Measurements from ENCODE around the gene PFKFB4.
"Not testable (repeated sequence)": the region's sequence is repeated elsewhere in the genome, so short reads cannot be mapped to it uniquely, and the experiment has no call there.

PFKFB4 gene

DNA sequence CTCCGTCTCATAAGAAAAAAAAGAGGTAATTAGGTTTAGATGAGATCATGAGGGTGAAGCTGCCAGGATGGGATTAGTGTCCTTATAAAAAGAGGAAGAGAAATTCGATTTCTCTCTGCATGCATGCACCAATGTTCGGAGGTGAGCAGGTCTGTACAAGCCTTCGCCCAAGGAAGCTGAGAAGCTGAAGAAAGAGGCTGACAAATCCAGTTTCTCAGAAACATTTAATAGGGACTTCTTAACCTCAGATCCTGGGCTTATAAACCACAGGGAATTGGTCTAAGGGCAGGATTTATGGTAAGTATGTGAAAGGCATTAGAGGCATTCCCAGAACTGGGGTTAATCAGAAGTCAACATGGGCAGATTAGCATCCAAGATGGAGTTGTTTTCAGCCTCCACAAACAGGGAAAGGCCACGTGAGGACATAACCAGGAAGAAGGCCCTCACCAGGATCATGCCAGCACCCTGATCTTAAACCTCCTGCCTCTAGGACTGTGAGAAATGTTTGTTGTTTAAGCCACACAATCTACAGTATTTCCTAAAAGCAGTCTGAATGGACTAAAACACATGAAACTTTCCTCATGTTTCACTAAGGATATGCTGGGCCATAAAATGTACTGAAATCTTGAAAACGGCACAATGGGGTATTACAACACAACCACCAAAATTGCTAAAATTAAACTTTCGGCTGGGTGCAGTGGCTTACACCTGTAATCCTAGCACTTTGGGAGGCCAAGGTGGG, 64.0 kb downstream of the PFKFB4 start:
- DNase-seq (ENCODE audit: low read depth): no peak

DNA sequence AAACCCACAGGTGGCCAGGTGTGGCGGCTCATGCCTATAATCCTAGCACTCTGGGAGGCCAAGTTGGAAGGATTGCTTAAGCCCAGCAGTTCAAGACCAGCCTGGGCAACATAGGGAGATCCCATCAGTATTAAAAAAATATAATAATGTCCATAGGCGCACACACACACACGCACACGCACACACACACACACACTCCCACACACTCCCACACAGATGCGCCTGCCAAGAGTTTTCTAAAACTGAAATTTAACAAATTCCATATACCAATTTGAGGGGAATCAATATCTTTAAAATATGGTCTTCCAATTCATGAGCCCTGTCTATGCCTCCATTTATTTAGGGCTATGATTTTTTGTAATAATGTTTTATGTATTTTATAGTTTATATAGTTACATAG, 69.7 kb downstream of the PFKFB4 start:
- DNase-seq (ENCODE audit: low read depth): no peak

GRCh38 chr3:48482822-48483221, 73.8 kb downstream of the PFKFB4 start:
- DNase-seq (ENCODE audit: low read depth): not testable (repeated sequence)

GRCh38 chr3:48480891-48481290, 75.7 kb downstream of the PFKFB4 start:
- DNase-seq (ENCODE audit: low read depth): not testable (repeated sequence)

DNA sequence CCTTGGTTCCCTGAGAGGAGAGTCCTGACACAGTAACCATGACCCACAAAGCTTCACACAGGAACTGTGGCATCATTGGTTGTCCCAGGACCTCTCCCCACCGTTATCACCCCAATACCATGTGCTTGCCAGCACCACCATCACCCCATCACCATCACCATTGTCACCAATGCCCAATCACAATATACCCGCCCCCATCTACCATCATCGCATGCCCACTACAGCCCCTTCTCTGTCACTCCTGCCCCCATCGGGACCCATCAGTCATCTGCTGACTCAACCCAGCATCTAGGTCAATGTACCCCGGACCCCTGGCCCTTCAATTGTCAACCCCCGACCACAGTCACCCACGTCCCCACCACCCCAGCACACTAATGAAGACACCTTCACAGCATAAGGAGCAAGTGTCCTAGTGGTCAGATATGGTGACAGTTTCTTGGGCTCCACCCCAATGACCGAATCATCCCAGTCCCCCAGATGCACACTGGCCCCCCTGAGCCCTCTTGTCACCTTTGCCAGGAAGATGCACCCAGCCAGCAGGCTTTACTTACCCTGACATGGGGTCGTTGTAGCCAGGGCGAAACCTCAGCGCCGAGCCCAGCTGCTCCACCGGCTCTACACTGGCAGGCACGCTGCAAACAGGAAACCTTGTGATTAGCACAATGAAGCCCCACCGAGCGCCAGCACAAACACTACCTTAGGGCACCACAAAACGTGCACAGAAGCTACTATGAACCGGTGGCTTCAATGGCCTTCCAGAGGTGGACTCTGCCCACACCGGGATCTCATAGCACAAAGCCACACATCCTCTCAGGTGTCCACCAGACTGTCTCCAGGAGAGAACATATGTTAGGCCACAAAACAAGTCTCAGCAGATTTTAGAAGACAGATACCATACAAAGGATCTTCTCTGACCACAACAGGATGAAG, 77.7 kb downstream of the PFKFB4 start:
- no peak for DNase-seq (ENCODE audit: low read depth)

GRCh38 chr3:48477959-48478520, 78.6 kb downstream of the PFKFB4 start:
- DNase-seq (ENCODE audit: low read depth): no peak

DNA sequence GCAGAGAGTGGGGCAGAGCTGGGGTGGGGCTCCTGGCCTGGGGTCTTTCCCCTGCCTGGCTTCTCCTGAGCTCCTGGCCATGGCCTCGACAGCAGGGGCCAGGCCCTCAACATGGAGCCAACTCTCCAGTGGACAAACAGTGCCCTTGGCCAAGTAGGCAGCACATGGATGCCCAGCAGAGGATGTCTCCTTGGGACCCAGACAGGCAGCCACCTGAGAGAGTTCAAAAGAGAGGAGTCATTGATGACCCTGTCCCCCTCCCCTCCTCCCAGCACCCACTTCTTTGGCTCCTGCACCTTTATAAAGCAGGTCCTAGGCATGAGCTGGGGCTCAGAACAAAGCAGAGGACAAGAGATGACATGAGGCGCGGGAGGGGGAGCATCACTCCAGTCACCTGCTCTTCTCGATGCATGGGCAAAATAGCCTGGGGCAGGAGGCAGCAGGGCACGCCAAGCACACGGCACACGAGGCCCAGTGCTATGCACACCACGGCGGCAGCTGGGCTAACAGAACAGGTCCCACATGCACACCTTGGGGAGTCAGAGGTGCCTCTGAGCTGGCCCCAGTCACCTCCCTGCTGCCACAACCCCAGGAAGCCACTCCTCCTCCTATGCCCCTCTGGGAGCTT, 80.1 kb downstream of the PFKFB4 start:
- no peak for DNase-seq (ENCODE audit: low read depth)

DNA sequence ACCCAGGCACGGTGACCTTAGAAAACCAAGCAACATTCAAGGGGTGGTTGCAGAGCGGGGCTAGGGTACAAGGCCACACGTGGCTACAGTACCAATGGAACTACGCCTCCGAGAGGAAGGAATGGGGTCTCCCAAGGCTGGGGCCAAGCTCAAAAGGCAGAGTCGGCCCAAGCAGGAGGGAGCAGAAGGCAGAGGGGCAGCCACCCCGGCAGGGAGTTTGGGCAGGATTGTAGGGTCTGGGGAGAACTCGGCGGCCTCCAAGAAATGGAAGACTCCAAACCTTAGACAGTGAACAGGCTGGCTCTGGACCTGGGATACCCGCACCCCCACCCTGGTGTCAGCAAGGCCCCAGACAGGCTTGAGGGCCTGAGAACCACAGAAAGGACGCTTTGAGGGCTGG, 81.4 kb downstream of the PFKFB4 start:
- DNase-seq (ENCODE audit: low read depth): no peak

DNA sequence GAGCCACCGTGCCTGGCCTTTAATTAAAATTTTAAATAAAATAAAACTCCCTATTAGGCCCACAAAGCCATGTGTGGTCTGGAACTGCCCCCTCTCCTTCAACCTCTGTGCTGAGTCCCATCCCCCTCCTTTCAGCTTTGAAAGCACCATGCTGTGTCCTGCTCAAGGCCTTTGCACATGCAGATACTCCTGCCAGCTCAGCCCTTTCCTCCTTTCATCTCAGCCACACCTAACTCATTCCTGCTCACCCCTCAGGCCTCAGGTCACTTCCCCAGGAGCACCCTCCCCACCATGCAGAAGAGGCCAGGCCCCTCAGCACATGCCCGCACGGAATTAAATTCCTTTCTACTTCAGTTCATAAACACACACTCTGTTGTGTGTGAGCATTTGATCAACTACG, 82.0 kb downstream of the PFKFB4 start:
- no peak for DNase-seq (ENCODE audit: low read depth)

DNA sequence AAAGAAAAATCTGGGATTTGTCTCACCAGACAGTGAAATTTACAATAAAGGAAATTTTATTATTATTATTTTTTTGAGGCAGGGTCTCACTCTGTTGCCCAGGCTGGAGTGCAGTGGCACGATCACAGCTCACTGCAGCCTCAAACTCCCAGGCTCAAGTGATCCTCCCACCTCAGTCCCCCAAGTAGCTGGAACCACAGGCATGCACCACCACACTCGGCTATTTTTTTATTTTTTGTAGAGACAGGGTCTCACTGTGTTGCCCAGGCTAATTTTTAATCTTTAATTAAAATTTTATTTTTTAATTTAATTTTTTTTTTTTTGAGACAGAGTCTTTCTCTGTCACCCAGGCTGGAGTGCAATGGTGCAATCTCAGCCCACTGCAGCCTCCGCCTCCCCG, 82.6 kb downstream of the PFKFB4 start:
- not testable (repeated sequence) for DNase-seq (ENCODE audit: low read depth)

GRCh38 chr3:48473617-48473952, 83.0 kb downstream of the PFKFB4 start:
- DNase-seq (ENCODE audit: low read depth): no peak

DNA sequence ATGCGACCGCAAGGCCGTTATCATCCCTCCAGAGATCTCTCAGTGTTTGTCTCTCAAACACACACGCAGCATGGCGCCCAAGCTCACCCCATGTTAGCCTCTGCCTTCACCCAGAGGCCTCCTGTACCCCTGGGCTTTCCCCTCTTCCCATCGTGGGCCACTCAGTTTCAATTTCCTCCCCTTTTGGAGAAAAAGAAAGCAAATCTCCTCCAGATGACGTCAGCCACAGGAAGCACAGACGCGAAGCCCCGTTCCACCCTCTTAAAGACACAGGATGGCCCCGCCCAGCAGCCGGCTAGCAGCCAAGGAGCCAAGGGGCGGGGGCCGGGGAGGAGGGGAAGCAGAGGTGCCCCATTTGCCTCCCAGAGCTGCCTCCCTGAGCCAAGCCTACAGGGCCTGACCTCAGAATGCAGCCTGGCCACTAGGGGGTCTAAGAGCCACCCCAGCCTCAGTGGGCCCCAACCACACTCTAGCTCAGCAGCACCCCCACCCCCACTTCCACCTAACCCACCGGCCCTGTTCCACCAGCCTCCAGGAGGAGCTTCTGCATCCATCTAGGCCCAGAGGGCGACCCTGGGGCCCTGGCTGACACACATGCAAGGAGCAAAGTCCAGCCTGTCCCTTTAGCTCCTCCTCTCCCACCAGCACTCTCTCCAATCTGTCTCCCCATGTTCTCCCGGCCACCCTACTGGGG, 83.5 kb downstream of the PFKFB4 start:
- DNase-seq (ENCODE audit: low read depth): peak; percentile 78

DNA sequence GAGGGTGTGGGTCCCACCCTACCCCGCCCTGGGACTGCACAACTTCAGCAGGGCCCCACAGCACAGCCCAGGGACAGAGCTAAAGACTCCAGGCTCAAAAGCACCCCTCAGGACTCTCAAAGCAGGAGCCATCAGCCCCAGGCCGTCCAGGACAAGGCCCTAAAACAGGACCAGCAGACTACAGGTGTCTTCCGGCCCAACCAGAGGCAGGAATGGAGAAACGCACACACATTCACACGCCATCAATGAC, 84.0 kb downstream of the PFKFB4 start:
- DNase-seq (ENCODE audit: low read depth): no peak

DNA sequence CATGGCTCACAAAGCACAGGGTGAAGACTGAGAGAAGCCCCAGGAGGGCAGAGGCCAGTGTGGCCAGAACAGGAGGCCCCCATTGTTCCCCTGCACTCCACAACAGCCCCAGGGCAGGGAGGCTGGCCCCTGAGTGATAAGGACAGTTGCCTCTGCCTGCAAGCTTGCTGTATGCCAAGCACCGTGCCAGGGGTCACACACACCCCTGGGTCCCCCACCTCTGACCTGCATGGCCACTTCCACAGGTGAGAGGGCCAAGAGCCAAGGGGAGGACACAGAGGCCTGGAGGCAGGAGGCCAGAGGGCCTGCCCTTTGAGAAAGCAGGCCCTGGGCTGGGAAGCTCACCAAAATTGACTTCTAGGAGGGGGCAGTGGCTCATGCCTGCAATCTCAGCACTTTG, 86.3 kb downstream of the PFKFB4 start:
- no peak for DNase-seq (ENCODE audit: low read depth)

DNA sequence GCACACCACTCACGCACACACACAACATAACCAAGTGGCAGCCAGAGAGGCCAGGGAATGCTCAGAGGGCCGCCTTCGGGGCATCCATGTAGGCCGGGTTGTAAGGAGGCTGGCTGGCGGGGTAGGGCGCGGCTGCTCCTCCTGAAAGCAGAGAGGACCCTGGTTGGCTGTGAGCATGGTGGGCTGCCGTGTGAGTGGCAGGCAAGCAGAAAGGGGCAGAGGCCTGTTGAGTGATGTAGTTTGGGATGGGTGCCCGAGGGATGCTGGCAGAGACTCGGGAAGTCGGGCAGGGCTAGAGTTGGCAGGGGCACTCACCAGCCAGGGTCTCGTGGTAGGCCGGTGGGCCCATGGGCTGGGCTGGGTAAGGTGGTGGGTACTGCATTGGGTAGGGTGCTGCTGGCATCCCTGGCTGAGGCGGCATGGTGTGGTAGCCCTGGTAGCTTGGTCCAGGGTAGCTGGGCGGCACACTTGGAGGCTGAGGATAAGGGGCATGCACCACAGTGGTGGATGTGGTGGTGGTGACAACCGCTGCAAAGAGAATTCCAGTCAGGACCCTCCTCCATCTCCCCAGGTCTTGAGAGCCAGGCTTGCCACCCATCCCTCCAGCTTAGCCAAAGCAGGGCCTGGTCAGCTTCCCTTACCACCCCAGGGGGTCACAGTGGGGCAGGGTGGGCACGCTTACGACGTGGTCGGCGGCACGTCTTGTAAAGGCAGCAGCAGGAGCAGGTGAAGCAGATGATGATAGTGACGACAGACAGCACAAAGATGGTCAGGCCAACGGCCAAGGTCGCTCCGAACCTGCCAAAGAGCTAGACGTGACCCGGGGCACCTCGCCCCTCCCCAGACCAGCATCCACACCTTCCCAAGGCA, 87.3 kb downstream of the PFKFB4 start:
- DNase-seq (ENCODE audit: low read depth): no peak

DNA sequence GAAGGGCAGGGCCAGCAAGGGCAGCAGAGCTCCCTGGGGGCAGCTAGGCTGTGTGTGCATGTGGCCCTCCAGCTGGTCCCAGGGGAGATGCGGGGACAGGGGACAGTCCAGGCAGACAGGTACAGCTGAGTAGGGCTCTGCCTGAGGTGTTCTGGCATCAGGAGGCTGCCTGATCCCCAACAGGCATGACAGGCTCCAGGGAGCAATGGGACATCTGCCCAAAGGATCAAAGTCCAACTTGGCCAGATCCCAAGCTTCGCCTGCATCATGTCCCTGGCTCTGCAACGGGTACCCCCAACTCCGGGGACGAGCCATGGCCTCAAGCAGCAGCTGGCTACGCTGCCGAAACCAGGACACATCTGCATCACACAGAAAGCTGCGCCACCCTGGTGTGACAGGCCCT, 88.3 kb downstream of the PFKFB4 start:
- DNase-seq (ENCODE audit: low read depth): no peak

Measured in HS-5 (cell line).